Panc1 (cell line): ENCODE results near the gene DYTN.

Source experiments
- CTCF ChIP-seq: fragments of 450-650 bp; IDR thresholded peaks from 2 replicates; pipeline ENCODE4 v1.5.1; 2017; ENCODE audit warnings: mild to moderate bottlenecking
- POLR2AphosphoS5 ChIP-seq: IDR thresholded peaks from 2 replicates; pipeline ENCODE4 v1.6.1; 2012; ENCODE audit warnings: mild to moderate bottlenecking, low read depth, low read length, moderate library complexity
- TCF7L2 ChIP-seq: IDR thresholded peaks from 2 replicates; pipeline ENCODE4 v1.6.1; 2011; ENCODE audit warnings: mild to moderate bottlenecking, low read depth, low read length, inconsistent platforms

- TF ChIP-seq POLR2AphosphoS5 (no peak), CTCF (no peak), TCF7L2 (no peak)
These were observed 18.7 kb upstream of the DYTN start for GRCh38 chr2:206736935-206737334.
